ENCODE measurements around the gene USP36.

USP36 gene

DNA sequence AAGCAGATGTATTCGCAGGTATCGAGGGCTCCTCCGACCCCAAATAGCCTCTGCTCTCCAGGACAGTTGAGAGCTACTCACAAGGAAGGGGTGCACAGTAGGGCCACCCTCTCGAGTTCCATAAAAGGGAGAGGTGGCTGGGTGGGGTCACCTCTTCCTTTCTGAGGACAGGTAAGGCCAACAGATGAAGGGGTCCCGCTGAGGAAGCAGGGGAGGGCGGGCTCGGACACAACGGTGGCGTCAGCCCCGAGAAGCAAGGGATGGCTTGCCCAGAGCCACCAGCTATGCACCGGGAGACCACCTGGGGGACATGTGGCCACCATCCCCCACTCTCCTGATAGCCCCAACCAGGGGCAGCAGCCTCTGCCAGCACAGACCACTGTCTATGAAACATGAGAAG lies 43.4 kb downstream of the USP36 start:
- Histone ChIP-seq H3K9ac (ENCODE audit: low read length) (no peak overlapping the region), H3K27me3 (ENCODE audit: low read depth, low read length) (no peaks in the 10 kb centered on the region), H3K36me3 (replicated peaks; ENCODE audit: low read depth, low read length) (peaks cover 59% of the 10 kb centered on the region), H3K4me2 (ENCODE audit: low read length) (no peak overlapping the region), H3K9me3 (ENCODE audit: insufficient read depth, low read length) (no peaks in the 10 kb centered on the region), H3K4me1 (ENCODE audit: low read length) (no peaks in the 10 kb centered on the region), H4K20me1 (ENCODE audit: insufficient read depth, low read length) (0 out of 2 replicates have a peak, but pooled peaks cover 4% of the 10 kb centered on the region), H3K79me2 (ENCODE audit: low read length) (peaks cover 9% of the 10 kb centered on the region; the same call in 1 of the 2 replicates), H2AFZ (ENCODE audit: low read depth, low read length) (no peak overlapping the region), H3K27ac (ENCODE audit: low read length) (no peak overlapping the region), H3K4me3 (ENCODE audit: low read length) (no peak overlapping the region)
- TF ChIP-seq, protein P1, sequence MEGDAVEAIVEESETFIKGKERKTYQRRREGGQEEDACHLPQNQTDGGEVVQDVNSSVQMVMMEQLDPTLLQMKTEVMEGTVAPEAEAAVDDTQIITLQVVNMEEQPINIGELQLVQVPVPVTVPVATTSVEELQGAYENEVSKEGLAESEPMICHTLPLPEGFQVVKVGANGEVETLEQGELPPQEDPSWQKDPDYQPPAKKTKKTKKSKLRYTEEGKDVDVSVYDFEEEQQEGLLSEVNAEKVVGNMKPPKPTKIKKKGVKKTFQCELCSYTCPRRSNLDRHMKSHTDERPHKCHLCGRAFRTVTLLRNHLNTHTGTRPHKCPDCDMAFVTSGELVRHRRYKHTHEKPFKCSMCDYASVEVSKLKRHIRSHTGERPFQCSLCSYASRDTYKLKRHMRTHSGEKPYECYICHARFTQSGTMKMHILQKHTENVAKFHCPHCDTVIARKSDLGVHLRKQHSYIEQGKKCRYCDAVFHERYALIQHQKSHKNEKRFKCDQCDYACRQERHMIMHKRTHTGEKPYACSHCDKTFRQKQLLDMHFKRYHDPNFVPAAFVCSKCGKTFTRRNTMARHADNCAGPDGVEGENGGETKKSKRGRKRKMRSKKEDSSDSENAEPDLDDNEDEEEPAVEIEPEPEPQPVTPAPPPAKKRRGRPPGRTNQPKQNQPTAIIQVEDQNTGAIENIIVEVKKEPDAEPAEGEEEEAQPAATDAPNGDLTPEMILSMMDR (IDR thresholded peaks at IDR 0.05; ENCODE audit: low read depth, low read length): no peak
- no peak for TF ChIP-seq EZH2phosphoT487 (IDR thresholded peaks at IDR 0.05; ENCODE audit: low read depth)

DNA sequence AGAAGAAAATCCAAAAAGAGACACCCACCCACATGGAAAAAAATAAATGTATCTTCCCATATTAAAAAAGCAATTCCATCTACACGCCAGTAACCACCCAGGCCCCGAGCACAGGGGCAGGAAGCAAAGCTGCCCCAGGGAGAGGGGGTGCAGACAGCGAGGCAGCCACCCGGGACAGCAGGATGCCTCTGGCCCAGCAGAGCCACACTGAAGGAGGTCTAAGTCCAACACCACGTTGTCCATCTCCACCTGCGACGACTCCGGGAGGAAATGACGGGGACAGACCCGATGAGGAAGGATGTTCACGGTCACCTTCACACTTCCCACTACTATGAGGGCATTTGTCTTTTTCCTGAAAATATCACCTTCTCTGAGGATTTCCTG lies 44.1 kb downstream of the USP36 start:
- no peaks in the 10 kb centered on the region for H3K27me3 ChIP-seq (ENCODE audit: low read depth, low read length)
- no peaks in the 10 kb centered on the region for H3K4me1 ChIP-seq (ENCODE audit: low read length)
- H2AFZ ChIP-seq (ENCODE audit: low read depth, low read length): no peak overlapping the region
- H4K20me1 ChIP-seq (ENCODE audit: insufficient read depth, low read length): 0 out of 2 replicates have a peak, but pooled peaks cover 4% of the 10 kb centered on the region
- no peak overlapping the region for H3K27ac ChIP-seq (ENCODE audit: low read length)
- H3K9me3 ChIP-seq (ENCODE audit: insufficient read depth, low read length): no peaks in the 10 kb centered on the region
- no peak overlapping the region for H3K4me3 ChIP-seq (ENCODE audit: low read length)
- H3K4me2 ChIP-seq (ENCODE audit: low read length): no peak overlapping the region
- H3K36me3 ChIP-seq (replicated peaks; ENCODE audit: low read depth, low read length): peaks cover 56% of the 10 kb centered on the region
- no peak overlapping the region for H3K9ac ChIP-seq (ENCODE audit: low read length)
- H3K79me2 ChIP-seq (ENCODE audit: low read length): peaks cover 7% of the 10 kb centered on the region; the same call in 1 of the 2 replicates
- TF ChIP-seq EZH2phosphoT487 (IDR thresholded peaks at IDR 0.05; ENCODE audit: low read depth): no peak
- TF ChIP-seq, protein P1 (IDR thresholded peaks at IDR 0.05; ENCODE audit: low read depth, low read length): no peak

DNA sequence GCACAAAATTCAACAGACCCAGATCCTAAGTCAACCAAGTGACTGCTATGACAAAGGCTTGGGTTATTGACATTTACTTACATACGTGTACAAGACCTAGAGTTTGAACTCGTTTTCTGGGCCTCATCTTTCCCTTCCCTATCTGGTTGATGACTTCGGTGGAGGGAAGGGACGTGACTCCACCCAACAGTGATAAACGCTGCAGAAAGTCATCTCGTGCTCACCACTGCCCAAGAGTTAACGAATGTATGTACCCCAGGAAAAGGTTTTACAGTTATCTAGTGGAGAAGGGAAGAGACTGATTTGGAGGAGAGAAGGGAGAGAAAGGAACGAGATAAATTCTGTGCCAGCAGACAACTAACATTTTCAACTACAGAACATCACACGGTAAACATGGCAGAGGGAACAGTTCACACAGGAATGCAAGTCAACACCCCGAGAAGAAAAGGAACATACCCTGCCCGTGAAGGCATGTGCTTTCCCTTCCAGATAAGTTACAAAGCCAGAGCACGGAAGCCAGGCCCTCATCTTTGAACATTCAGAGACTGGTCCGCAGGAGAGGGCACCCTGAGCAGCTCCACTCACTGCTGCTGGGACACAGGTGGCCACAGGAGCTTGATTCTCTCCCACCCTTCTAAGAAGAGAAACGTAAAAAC lies 44.6 kb downstream of the USP36 start:
- H3K4me2 ChIP-seq (ENCODE audit: low read length): no peak overlapping the region
- no peaks in the 10 kb centered on the region for H3K27me3 ChIP-seq (ENCODE audit: low read depth, low read length)
- H3K27ac ChIP-seq (ENCODE audit: low read length): no peak overlapping the region
- no peak overlapping the region for H3K9ac ChIP-seq (ENCODE audit: low read length)
- peaks cover 5% of the 10 kb centered on the region; the same call in 1 of the 2 replicates for H3K79me2 ChIP-seq (ENCODE audit: low read length)
- H3K4me3 ChIP-seq (ENCODE audit: low read length): no peak overlapping the region
- no peaks in the 10 kb centered on the region for H3K4me1 ChIP-seq (ENCODE audit: low read length)
- peaks cover 53% of the 10 kb centered on the region for H3K36me3 ChIP-seq (replicated peaks; ENCODE audit: low read depth, low read length)
- H2AFZ ChIP-seq (ENCODE audit: low read depth, low read length): no peak overlapping the region
- no peaks in the 10 kb centered on the region for H3K9me3 ChIP-seq (ENCODE audit: insufficient read depth, low read length)
- H4K20me1 ChIP-seq (ENCODE audit: insufficient read depth, low read length): 0 out of 2 replicates have a peak, but pooled peaks cover 4% of the 10 kb centered on the region
- TF ChIP-seq, protein P1 (IDR thresholded peaks at IDR 0.05; ENCODE audit: low read depth, low read length): no peak
- TF ChIP-seq EZH2phosphoT487 (IDR thresholded peaks at IDR 0.05; ENCODE audit: low read depth): no peak

DNA sequence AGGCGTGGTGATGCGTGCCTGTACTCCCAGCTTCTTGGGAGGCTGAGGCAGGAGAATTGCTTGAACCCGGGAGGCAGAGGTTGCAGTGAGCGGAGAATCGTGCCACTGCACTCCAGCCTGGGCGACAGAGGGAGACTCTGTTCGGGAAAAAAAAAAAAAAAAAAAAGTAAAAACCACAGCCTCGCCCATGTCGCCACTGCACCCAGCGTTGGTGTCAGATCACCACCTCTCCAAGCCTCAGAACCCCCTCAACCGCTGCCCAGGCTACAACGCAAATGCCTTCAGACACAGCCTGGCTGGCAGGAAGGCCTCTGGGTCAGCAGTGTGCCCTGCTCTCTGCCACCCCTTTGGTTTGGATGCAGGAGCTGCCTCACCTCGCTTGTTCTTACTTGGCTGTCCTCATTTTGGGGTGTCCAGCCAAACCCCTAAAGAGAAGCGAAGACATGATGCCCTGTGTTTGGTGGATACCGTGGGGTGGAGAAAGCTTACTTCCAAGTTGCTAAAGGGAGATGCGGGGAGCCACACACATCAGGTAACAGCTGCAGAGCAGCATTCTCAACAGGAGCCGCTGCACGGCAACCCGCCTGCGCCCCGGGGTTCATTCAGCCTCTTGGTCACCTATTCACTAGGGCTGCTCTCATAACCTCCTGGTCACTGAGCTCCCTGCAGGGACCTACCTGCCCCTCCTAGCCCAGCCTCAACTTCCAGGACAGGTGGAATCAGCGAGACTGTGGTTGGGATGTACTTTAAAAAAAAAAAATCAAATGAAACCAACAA lies 45.6 kb downstream of the USP36 start:
- H3K9ac ChIP-seq (ENCODE audit: low read length): no peak overlapping the region
- H3K79me2 ChIP-seq (ENCODE audit: low read length): peaks cover 5% of the 10 kb centered on the region; the same call in 1 of the 2 replicates
- no peak for TF ChIP-seq EZH2phosphoT487 (IDR thresholded peaks at IDR 0.05; ENCODE audit: low read depth)
- TF ChIP-seq, protein P1 (IDR thresholded peaks at IDR 0.05; ENCODE audit: low read depth, low read length): no peak
- no peaks in the 10 kb centered on the region for H3K9me3 ChIP-seq (ENCODE audit: insufficient read depth, low read length)
- no peak overlapping the region for H3K27ac ChIP-seq (ENCODE audit: low read length)
- no peaks in the 10 kb centered on the region for H3K4me1 ChIP-seq (ENCODE audit: low read length)
- H3K36me3 ChIP-seq (replicated peaks; ENCODE audit: low read depth, low read length): peaks cover 50% of the 10 kb centered on the region
- no peak overlapping the region for H2AFZ ChIP-seq (ENCODE audit: low read depth, low read length)
- no peak overlapping the region for H3K4me3 ChIP-seq (ENCODE audit: low read length)
- no peak overlapping the region for H3K4me2 ChIP-seq (ENCODE audit: low read length)
- no peaks in the 10 kb centered on the region for H3K27me3 ChIP-seq (ENCODE audit: low read depth, low read length)
- H4K20me1 ChIP-seq (ENCODE audit: insufficient read depth, low read length): 0 out of 2 replicates have a peak, but pooled peaks cover 4% of the 10 kb centered on the region
